H1 (cell line): ENCODE data around the gene AGT. TPM values are rescaled to one million over a fixed set of nuclear protein-coding genes. Genes with fewer than 3 reads are reported as not detected.

ENCODE experiments used
- CTCF ChIA-PET: fragments of 300-600 bp; sonication (Branson Sonifier 250); formaldehyde crosslinking; loops from one replicate; lab custom pipeline; 2021; ENCODE audit not compliant: partially characterized antibody; lab: Charles Lee
- POLR2A ChIA-PET: fragments of 300-600 bp; sonication (Branson Sonifier 250); formaldehyde crosslinking; loops from one replicate; lab custom pipeline; 2021; ENCODE audit warnings: inconsistent platforms; ENCODE audit not compliant: partially characterized antibody; lab: Charles Lee
- DNase-seq, 2 experiments: peaks; one replicate each; pipeline versions ENCODE4 v3.0.0 to v3.0.0-alpha.2; 2010 to 2022; ENCODE audit warnings: low spot score in 2 of 2, low read depth in 1 of 2, mixed read lengths in 1 of 2
- FAIRE-seq: peaks from 2 replicates; lab custom pipeline; 2011; peaks lifted over from hg19 to GRCh38; lab: Jason Lieb, UNC
- H2AFZ ChIP-seq: 2 replicates; pipeline ENCODE4 v1.8.1; 2012; ENCODE audit warnings: low read length, inconsistent platforms
- H2AK5ac ChIP-seq: 2 replicates; pipeline ENCODE4 v1.6.1; 2013; ENCODE audit warnings: low read depth, low read length
- H2BK120ac ChIP-seq: replicated peaks from 2 replicates; pipeline ENCODE3; 2013; ENCODE audit warnings: low read depth, low read length, inconsistent platforms
- H2BK12ac ChIP-seq: 2 replicates; pipeline ENCODE4 v1.6.1; 2013; ENCODE audit warnings: low read depth, low read length
- H2BK15ac ChIP-seq: 2 replicates; pipeline ENCODE4 v1.6.1; 2013; ENCODE audit warnings: low read length
- H2BK20ac ChIP-seq: 2 replicates; pipeline ENCODE4 v1.6.1; 2013; ENCODE audit warnings: low read length
- H2BK5ac ChIP-seq: 2 replicates; pipeline ENCODE4 v1.6.1; 2013; ENCODE audit warnings: low read depth, low read length
- H3K14ac ChIP-seq: 2 replicates; pipeline ENCODE4 v1.6.1; 2013; ENCODE audit warnings: inconsistent platforms; ENCODE audit not compliant: insufficient read length
- H3K18ac ChIP-seq: 2 replicates; pipeline ENCODE4 v1.6.1; 2013; ENCODE audit warnings: low read length; ENCODE audit errors: extremely low read depth
- H3K23ac ChIP-seq: 2 replicates; pipeline ENCODE4 v1.6.1; 2013; ENCODE audit warnings: inconsistent platforms; ENCODE audit not compliant: insufficient read length
- H3K23me2 ChIP-seq: 2 replicates; pipeline ENCODE4 v1.6.1; 2013; ENCODE audit warnings: low read depth, low read length
- H3K27ac ChIP-seq: 2 replicates; pipeline ENCODE4 v1.6.1; 2011; ENCODE audit warnings: low read depth, low read length, inconsistent platforms
- H3K27me3 ChIP-seq, 4 experiments: replicated peaks in 1 of 4; 1 replicate in 1 of 4; 2 replicates in 3 of 4; pipeline versions ENCODE4 v1.6.1 to v1.8.1; 2011 to 2013; ENCODE audit warnings: low read length in 3 of 4, mild to moderate bottlenecking in 3 of 4, inconsistent platforms in 2 of 4, mixed read lengths in 2 of 4, moderate library complexity in 1 of 4; ENCODE audit not compliant: control insufficient read depth in 3 of 4, insufficient read depth in 3 of 4; ENCODE audit errors: extremely low read depth in 1 of 4
- H3K36me3 ChIP-seq, 4 experiments: 2 replicates each; pipeline versions ENCODE4 v1.6.1 to v1.8.1; 2011 to 2013; ENCODE audit warnings: mild to moderate bottlenecking in 4 of 4, low read length in 3 of 4, moderate library complexity in 2 of 4, control low read depth in 1 of 4, inconsistent platforms in 1 of 4; ENCODE audit not compliant: insufficient read depth in 4 of 4, control insufficient read depth in 2 of 4
- H3K4ac ChIP-seq: replicated peaks from 2 replicates; pipeline ENCODE3; 2013; ENCODE audit warnings: low read length, low read depth, mixed read lengths, inconsistent platforms; ENCODE audit not compliant: insufficient read length
- H3K4me1 ChIP-seq, 4 experiments: replicated peaks in 1 of 4; 1 replicate in 1 of 4; 2 replicates in 3 of 4; pipeline versions ENCODE4 v1.6.1 to v1.8.1; 2011 to 2013; ENCODE audit warnings: low read length in 3 of 4, inconsistent platforms in 2 of 4, mixed read lengths in 1 of 4; ENCODE audit not compliant: insufficient read depth in 4 of 4, control insufficient read depth in 3 of 4
- H3K4me2 ChIP-seq, 2 experiments: 2 replicates each; pipeline versions ENCODE4 v1.6.1 to v1.8.1; 2011 to 2013; ENCODE audit warnings: low read depth in 2 of 2, low read length in 2 of 2, control low read depth in 1 of 2, inconsistent platforms in 1 of 2, mild to moderate bottlenecking in 1 of 2; ENCODE audit not compliant: insufficient read depth in 1 of 2
- H3K4me3 ChIP-seq, 4 experiments: fragments of 200-600, 300-600 bp in 1 of 4; sonication (generic), shearing (Covaris generic), sonication (Bioruptor Twin) in 1 of 4; 2 replicates each; pipeline versions ENCODE4 v1.5.1 to v1.8.1; 2011 to 2016; ENCODE audit warnings: low read length in 4 of 4, low read depth in 3 of 4, control low read depth in 2 of 4, inconsistent platforms in 2 of 4, mild to moderate bottlenecking in 2 of 4, mixed read lengths in 1 of 4, moderate library complexity in 1 of 4; ENCODE audit not compliant: insufficient read depth in 2 of 4; ENCODE audit errors: extremely low read depth in 1 of 4
- H3K56ac ChIP-seq: replicated peaks from 2 replicates; pipeline ENCODE3; 2013; ENCODE audit warnings: low read depth, mild to moderate bottlenecking, mixed read lengths, low read length, inconsistent platforms; ENCODE audit not compliant: insufficient read length
- H3K79me1 ChIP-seq: 2 replicates; pipeline ENCODE4 v1.6.1; 2013; ENCODE audit warnings: low read depth, low read length, control low read depth
- H3K79me2 ChIP-seq, 2 experiments: 2 replicates each; pipeline versions ENCODE4 v1.6.1 to v1.8.1; 2012 to 2013; ENCODE audit warnings: low read length in 2 of 2, mild to moderate bottlenecking in 2 of 2, inconsistent platforms in 1 of 2; ENCODE audit not compliant: insufficient read depth in 2 of 2, control insufficient read depth in 1 of 2
- H3K9ac ChIP-seq, 4 experiments: replicated peaks in 1 of 4; 1 replicate in 1 of 4; 2 replicates in 3 of 4; pipeline versions ENCODE4 v1.6.1 to v1.8.1; 2011 to 2013; ENCODE audit warnings: low read depth in 3 of 4, low read length in 3 of 4, control low read depth in 2 of 4, mild to moderate bottlenecking in 2 of 4, moderate library complexity in 2 of 4, inconsistent platforms in 1 of 4; ENCODE audit errors: extremely low read depth in 1 of 4
- H3K9me3 ChIP-seq, 2 experiments: 2 replicates each; pipeline versions ENCODE4 v1.6.1 to v1.8.1; 2012 to 2013; ENCODE audit warnings: mild to moderate bottlenecking in 2 of 2, moderate library complexity in 2 of 2, control low read depth in 1 of 2, inconsistent platforms in 1 of 2, low read depth in 1 of 2, low read length in 1 of 2, mixed read lengths in 1 of 2; ENCODE audit not compliant: insufficient read depth in 2 of 2
- H4K20me1 ChIP-seq, 2 experiments: replicated peaks in 1 of 2; 2 replicates each; pipeline versions ENCODE3 to v1.8.1; 2011 to 2013; ENCODE audit warnings: inconsistent platforms in 2 of 2, low read length in 2 of 2, mild to moderate bottlenecking in 1 of 2; ENCODE audit not compliant: insufficient read depth in 2 of 2, control insufficient read depth in 1 of 2
- H4K5ac ChIP-seq: 2 replicates; pipeline ENCODE4 v1.6.1; 2013; ENCODE audit warnings: low read length, low read depth, mixed read lengths, inconsistent platforms; ENCODE audit not compliant: insufficient read length
- H4K8ac ChIP-seq: 2 replicates; pipeline ENCODE4 v1.8.0; 2013; ENCODE audit warnings: mild to moderate bottlenecking, moderate library complexity, low read length, inconsistent platforms; ENCODE audit not compliant: insufficient read depth; ENCODE audit errors: extremely low read depth
- H4K91ac ChIP-seq: replicated peaks from 2 replicates; pipeline ENCODE3; 2013; ENCODE audit warnings: low read length, mixed read lengths, inconsistent platforms; ENCODE audit not compliant: insufficient read length
- CBX8 ChIP-seq: fragments of 300-800, 300-1000 bp; sonication (generic); IDR thresholded peaks from 2 replicates; pipeline ENCODE4 v1.7.1; 2016; ENCODE audit warnings: low read depth, low read length, borderline replicate concordance
- HDAC2 ChIP-seq, 2 experiments: fragments of 300-600 bp in 1 of 2; sonication (generic) in 1 of 2; IDR thresholded peaks; 2 replicates each; pipeline ENCODE4 v1.6.1; 2011 to 2012; ENCODE audit warnings: low read depth in 2 of 2, low read length in 2 of 2, mild to moderate bottlenecking in 2 of 2, moderate library complexity in 2 of 2, borderline replicate concordance in 1 of 2, inconsistent platforms in 1 of 2
- JUN ChIP-seq: IDR thresholded peaks from 2 replicates; pipeline ENCODE4 v1.6.1; 2011; ENCODE audit warnings: low read depth, mild to moderate bottlenecking, improper control_type of control experiment, low read length
- KDM1A ChIP-seq: fragments of 200-600, 300-600 bp; sonication (generic); IDR thresholded peaks from 2 replicates; pipeline ENCODE4 v1.7.1; 2016; ENCODE audit warnings: mild to moderate bottlenecking, low read length, borderline replicate concordance
- NRF1 ChIP-seq: IDR thresholded peaks from 2 replicates; pipeline ENCODE4 v1.6.1; 2011; ENCODE audit warnings: mild to moderate bottlenecking, low read depth, low read length, improper control_type of control experiment
- RXRA ChIP-seq: IDR thresholded peaks from 2 replicates; pipeline ENCODE4 v1.6.1; 2011; ENCODE audit warnings: low read depth, mild to moderate bottlenecking, low read length, moderate library complexity; ENCODE audit not compliant: insufficient read depth
- WGBS, 2 experiments: shearing (Covaris generic) in 1 of 2; methylation state at CpG; one replicate each; pipeline versions ENCODE4 v1.1.6 to v1.1.7; 2013 to 2015; ENCODE audit warnings: low lambda C conversion rate in 2 of 2, mixed read lengths in 2 of 2, inconsistent platforms in 1 of 2, low coverage in 1 of 2, missing lambda C conversion rate in 1 of 2; ENCODE audit not compliant: insufficient replicate concordance in 2 of 2, insufficient coverage in 1 of 2, insufficient read length in 1 of 2; ENCODE audit errors: extremely low coverage in 1 of 2, missing lambda C conversion rate in 1 of 2; 5-methylcytosine and 5-hydroxymethylcytosine counted together
- polyA plus RNA-seq, 7 experiments: library from polyadenylated mRNA; depleted of rRNA in 3 of 7; stranded (reverse) in 5 of 7; unstranded in 2 of 7; fragments of >200 nt in 5 of 7; fragments of 200-250 nt in 2 of 7; gene quantifications; 1 replicate in 5 of 7; 2 replicates in 1 of 7; 4 replicates in 1 of 7; pipeline versions ENCODE4 v1.2.1 to v1.2.3, GENCODE V29; 2011 to 2013; ENCODE audit warnings: missing spikeins in 2 of 7, mixed read lengths in 2 of 7
- total RNA-seq: library from RNA; stranded (reverse); fragmentation: NEBNext Ultra II Directional; extraction: Animal tissue kit (Norgen Biotek cat#: 25700); gene quantifications from 2 replicates; pipeline ENCODE4 v1.2.1, GENCODE V29; 2021
- TF ChIP-seq, protein P1 (sequence below): IDR thresholded peaks from 2 replicates; pipeline ENCODE4 v1.6.1; 2012; ENCODE audit warnings: inconsistent platforms
- TF ChIP-seq, protein P2 (sequence below): IDR thresholded peaks from 2 replicates; pipeline ENCODE4 v1.6.1; 2012; ENCODE audit warnings: inconsistent platforms

Gene AGT
- total and polyA plus RNA-seq, 2 of the 8 experiments (the other 6 are each of a cell fraction or from before 2014, with no cell fraction given) = 0.20 TPM; not detected in 1

DNA sequence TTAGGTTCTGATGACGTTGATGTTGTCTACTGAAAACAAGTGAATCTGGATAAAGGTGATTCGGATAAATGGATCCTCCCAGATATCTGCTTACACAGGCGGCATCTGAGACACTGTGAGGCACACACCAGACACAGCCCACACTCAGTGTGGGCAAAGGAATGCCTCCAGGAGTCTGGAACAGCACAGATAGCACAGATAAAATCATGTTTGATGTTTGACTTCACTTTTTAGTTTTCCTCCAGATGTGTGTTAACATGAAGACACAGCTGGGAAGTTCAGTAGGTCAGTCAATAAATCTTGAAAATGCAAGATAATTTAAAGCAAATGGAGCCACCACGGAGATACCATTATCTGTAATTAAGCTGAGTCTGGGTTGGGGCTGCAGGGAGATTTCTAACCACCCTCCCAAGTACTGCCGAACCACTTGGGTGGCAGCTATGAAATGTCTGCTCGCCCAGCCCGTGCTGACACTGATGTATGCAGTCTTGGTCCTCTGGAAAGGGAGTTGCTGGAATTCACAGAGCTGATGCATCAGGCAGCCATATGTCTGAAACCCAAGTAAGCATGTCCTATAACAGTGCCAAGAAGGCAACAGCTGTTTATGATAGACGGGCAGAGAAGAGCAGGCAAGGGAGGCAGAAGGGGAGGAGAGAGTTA lies 44.9 kb upstream of the AGT start:
- no peak overlapping the region for H4K8ac ChIP-seq
- H3K4me2 ChIP-seq = no peak overlapping the region
- H3K9ac ChIP-seq = no peak overlapping the region
- ChIA-PET CTCF (interaction anchor here (0.8 to 6.2 kb wide), 8 partner anchors 11 to 116 kb away, joined by 3 to 36 read pairs (median 4); partner anchors contain the start of genes AGT and CAPN9), POLR2A (interaction anchor here (0.7 to 1.6 kb wide), 3 partner anchors 9 to 22 kb away, joined by 3 to 4 read pairs (median 3); partner anchors contain the start of gene CAPN9)
- no peak overlapping the region for H2BK12ac ChIP-seq
- H3K4ac ChIP-seq = no peak overlapping the region
- H3K27me3 ChIP-seq = no peaks in the 10 kb centered on the region
- H2BK15ac ChIP-seq = no peak overlapping the region
- H3K36me3 ChIP-seq = no peaks in the 10 kb centered on the region
- TF ChIP-seq HDAC2 (IDR thresholded peaks at IDR 0.05; ENCODE audit: borderline replicate concordance in 1 of 2, low read depth in 2 of 2, low read length in 2 of 2) = no peak
- TF ChIP-seq RXRA = no peak
- no peak for TF ChIP-seq JUN
- TF ChIP-seq, protein P1, sequence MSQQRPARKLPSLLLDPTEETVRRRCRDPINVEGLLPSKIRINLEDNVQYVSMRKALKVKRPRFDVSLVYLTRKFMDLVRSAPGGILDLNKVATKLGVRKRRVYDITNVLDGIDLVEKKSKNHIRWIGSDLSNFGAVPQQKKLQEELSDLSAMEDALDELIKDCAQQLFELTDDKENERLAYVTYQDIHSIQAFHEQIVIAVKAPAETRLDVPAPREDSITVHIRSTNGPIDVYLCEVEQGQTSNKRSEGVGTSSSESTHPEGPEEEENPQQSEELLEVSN = no peak
- no peak for TF ChIP-seq KDM1A
- TF ChIP-seq, protein P2, sequence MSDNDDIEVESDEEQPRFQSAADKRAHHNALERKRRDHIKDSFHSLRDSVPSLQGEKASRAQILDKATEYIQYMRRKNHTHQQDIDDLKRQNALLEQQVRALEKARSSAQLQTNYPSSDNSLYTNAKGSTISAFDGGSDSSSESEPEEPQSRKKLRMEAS = no peak
- no peak for TF ChIP-seq CBX8
- no peak for TF ChIP-seq NRF1
- TF ChIP-seq, all 59 proteins: peak for 0
- Histone ChIP-seq H3K18ac (no peak overlapping the region), H3K56ac (no peak overlapping the region), H3K79me1 (no peaks in the 10 kb centered on the region), H2AFZ (no peak overlapping the region), H3K27ac (no peak overlapping the region), H3K4me1 (peaks cover 0 to 4% (median 1%) of the 10 kb centered on the region in 4 experiments; a peak in 4 of 7 replicates), H4K20me1 (no peaks in the 10 kb centered on the region), H3K14ac (no peak overlapping the region), H3K79me2 (no peaks in the 10 kb centered on the region), H4K91ac (no peak overlapping the region), H3K23ac (no peak overlapping the region), H2BK5ac (no peak overlapping the region), H3K9me3 (0 out of 4 replicates have a peak, but pooled peaks cover 0 to 3% of the 10 kb centered on the region in 2 experiments), H3K4me3 (no peak overlapping the region), H3K23me2 (no peaks in the 10 kb centered on the region), H2AK5ac (no peak overlapping the region), H2BK120ac (no peak overlapping the region), H4K5ac (no peak overlapping the region), H2BK20ac (no peak overlapping the region)
- DNase-seq (no peak), FAIRE-seq (no peak)
- WGBS, 2 experiments = 86% methylated on average over 8 of the region's 8 CpGs; no CpG with 5 or more reads in 1 of the 2 experiments
